CD4-positive, alpha-beta T cell treated with Interleukin-4 for 4 hours (primary cell): ENCODE results near the gene SEMA4G.
"Not testable (repeated sequence)": the region's sequence is repeated elsewhere in the genome, so short reads cannot be mapped to it uniquely, and the experiment has no call there.

Experiments
- DNase-seq: peaks from one replicate; pipeline ENCODE4 v3.0.0-alpha.2; 2020

Gene SEMA4G

DNA sequence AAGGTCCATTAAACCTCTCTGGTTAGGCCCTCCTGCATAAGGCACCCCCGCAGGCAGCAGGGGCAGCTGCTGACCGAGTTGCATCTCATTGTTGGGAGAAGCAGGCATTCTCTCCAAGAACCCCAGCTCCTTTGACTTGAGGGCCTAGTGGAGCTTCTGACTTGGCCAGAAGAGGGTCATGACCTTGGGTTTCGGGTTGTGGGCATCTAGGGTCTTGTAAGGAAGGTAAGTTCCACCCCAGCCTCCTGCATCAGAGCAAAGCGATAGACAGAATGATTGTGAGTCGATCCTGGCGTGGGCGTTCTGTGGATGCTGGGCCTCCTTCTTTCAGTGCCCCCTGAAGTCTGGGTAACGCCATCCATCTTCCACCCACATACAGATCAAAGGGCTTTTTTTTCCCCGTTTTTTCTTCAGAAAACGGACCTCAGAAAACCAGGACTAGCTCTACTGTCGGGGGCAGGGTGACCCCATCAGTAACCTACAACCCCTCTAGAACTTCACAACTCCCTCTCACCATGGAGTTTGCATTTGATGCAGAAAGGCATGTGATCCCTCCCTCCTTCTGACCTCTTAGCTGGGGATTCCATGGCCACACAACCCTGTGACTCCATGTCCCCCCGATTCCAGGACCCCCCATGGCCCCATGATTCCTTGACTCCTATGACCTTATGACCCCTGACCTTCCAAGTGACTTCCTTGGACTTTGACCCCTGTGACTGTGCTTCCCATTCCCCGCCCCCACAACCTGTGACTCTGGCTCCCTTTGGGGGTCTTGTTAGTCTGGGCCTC lies 3.0 kb downstream of the SEMA4G start:
- no peak for DNase-seq

DNA sequence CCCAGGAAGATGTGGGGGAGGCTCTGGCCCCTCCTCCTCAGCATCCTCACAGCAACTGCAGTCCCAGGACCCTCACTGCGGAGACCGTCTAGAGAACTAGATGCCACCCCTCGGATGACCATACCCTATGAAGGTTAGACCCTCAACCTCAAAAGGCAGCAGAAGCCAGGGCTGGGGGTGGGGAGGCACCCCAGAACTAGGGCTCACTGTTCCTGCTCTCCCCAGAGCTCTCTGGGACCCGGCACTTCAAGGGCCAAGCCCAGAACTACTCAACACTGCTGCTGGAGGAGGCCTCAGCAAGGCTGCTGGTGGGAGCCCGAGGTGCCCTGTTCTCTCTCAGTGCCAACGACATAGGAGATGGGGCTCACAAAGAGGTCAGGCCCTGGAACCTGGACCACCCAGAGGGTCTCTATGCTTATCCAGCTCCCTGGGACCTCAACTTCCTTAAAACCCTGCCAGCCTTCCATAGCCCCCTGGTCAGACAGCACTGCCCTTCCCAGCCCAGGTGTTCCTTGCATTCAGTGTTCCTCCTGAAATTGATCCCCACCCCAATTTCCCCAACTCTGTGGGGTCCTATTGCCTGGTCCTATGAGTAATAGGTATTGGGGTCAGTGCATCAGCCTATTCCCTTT lies 3.7 kb downstream of the SEMA4G start:
- DNase-seq: no peak

DNA sequence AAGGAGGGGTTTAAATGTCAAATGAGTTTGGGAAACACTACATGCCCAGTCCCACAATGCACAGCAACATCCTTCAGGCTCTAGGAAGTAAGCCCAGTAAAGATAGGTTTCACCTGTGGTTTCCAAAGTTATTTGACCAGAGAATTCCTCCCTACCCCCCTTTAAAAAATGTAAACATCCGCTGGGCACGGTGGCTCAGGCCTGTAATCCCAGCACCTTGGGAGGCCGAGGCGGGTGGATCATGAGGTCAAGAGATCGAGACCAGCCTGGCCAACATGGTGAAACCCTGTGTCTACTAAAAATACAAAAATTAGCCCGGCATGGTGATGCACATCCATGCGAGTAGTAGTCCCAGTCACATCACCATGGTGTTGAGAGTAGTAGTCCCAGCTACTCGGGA lies 6.1 kb downstream of the SEMA4G start:
- DNase-seq: not testable (repeated sequence)

DNA sequence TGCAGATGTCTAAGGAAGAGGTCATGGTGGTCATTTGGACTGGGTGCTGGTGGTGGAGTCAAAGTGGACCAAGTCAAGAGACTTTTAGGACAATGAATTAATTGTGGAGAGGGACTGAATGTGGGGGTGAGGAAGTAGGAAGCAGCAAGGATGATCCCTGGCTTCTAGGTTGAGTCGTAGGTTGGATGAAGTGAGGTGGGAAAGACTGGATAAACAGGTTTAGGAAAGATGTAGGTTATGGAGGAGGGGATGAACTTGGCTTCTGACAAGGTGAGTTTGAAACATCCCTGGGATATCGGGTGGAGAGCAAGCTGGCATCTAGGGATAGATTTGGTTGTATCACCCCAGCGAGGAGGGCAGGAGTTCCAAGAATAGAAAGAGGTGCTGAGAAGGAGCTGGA lies 7.6 kb downstream of the SEMA4G start:
- no peak for DNase-seq

DNA sequence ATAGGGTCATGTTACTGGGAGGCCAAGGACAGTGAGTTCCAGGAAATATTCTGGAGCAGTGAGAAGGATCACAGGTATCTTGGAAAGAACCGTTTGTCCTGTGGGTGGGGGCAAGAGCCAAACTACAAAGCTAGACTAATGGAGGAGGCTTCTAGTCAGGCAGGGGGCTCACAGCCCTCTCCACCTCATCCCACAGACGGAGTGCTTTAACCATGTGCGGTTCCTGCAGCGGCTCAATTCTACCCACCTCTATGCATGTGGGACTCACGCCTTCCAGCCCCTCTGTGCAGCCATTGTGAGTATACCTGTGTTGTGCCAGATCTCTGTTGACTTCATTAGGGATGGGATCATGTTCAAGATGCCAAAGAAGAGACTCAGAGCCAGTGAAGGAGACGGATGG lies 8.1 kb downstream of the SEMA4G start:
- DNase-seq: no peak

DNA sequence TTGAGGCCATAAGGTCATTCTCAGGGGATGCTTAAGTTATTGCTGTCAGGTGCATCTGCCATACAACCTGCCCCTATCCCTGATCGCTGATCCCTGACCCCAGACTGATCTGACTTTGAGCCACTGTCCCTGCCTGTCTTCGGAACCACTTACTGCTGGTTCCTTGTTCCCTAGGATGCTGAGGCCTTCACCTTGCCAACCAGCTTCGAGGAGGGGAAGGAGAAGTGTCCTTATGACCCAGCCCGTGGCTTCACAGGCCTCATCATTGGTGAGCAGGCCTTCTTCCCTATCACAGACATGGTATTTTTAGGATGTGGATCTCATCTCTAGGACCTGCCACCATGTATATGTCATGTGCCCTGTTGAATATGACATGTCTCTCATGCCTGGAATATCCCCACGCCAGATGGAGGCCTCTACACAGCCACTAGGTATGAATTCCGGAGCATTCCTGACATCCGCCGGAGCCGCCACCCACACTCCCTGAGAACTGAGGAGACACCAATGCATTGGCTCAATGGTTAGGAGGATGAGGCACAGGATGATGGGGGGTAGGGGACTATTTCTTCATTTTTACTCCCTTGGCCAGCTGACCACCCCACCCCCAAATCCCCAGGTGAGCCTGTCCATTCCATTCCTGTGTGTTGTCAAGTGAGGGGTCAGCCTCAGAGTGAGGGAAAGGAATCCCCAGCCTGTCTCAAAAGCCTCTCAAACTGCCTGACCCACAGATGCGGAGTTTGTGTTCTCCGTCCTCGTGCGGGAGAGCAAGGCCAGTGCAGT lies 9.0 kb downstream of the SEMA4G start:
- no peak for DNase-seq

DNA sequence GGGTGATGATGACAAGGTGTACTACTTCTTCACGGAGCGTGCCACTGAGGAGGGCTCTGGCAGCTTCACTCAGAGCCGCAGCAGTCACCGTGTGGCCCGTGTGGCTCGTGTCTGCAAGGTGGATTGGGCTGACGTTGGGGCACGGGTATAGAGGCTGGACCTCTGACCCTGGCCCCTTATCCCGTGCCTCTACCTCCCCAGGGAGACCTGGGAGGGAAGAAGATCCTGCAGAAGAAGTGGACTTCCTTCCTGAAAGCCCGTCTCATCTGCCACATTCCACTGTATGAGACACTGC lies 9.5 kb downstream of the SEMA4G start:
- no peak for DNase-seq

DNA sequence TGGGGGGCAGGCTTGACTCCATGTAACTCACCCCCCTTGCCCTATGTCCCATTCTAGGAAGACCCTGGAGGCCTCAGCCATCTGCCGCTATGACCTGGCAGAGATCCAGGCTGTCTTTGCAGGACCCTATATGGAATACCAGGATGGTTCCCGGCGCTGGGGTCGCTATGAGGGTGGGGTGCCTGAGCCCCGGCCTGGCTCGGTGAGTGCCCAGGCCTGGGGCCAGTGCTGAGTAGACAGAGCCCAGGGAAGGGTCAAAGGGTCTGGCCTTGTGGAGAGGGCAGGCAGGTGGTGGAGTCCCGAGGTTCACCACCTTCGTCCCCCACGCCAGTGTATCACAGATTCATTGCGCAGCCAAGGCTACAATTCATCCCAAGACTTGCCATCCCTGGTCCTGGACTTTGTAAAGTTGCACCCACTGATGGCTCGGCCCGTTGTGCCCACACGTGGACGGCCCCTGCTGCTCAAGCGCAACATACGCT lies 10.5 kb downstream of the SEMA4G start:
- no peak for DNase-seq

DNA sequence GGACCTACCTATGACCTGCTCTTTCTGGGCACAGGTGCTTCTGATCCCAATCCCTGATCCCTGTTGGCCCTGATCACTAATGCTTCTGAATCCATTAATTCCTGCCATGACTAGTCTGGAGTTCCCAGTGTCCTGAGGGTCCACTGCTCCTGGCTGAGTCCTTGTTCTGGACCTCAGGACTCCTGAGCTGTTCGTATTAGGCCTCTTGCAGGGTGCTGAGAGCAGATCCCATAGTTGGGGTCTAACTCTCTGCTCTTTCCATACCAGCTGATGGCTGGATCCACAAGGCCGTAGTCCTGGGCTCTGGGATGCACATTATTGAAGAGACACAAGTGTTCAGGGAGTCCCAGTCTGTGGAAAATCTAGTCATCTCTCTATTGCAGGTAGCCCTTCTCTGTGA lies 11.0 kb downstream of the SEMA4G start:
- DNase-seq: no peak

DNA sequence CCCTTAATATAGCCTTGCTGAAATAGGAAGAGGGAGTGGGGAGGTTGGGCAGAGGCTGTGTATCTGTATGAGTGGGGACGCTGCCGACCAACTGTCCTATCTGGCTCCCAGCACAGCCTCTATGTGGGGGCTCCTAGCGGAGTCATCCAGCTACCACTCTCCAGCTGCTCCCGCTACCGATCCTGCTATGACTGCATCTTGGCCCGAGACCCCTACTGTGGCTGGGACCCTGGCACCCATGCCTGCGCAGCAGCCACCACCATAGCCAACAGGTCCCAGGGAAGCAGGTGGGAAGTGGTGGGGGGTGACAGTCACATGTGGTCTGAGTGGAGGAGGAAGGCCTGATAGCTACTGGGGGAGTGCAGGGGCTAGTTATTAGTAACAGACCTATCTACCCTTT lies 11.4 kb downstream of the SEMA4G start:
- DNase-seq: no peak

DNA sequence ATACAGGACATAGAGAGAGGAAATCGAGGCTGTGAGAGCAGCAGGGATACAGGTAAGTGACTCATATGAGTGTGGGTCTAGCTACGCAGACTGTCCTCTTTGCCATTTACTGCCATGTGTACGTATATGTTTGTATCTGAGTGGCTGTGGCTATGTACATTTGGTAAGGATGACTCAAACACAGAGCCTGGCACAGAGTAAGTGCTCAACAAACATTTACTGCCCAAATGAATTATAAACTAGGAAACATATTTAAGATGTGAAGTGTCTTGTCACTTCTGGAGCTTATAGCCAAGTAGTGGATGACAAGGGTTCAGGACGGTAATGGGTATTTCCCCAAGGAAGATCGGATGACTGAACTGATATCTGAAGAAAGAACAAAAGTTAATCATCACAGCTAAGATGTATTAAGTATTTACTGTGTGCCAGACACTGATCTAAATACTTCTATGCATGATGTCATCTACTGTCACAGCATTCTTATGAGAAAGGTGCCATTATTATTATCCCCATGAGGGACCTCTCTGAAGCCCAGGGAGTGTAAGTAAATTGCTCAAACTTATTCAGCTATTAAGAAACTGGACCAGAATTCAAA lies 12.0 kb downstream of the SEMA4G start:
- no peak for DNase-seq

DNA sequence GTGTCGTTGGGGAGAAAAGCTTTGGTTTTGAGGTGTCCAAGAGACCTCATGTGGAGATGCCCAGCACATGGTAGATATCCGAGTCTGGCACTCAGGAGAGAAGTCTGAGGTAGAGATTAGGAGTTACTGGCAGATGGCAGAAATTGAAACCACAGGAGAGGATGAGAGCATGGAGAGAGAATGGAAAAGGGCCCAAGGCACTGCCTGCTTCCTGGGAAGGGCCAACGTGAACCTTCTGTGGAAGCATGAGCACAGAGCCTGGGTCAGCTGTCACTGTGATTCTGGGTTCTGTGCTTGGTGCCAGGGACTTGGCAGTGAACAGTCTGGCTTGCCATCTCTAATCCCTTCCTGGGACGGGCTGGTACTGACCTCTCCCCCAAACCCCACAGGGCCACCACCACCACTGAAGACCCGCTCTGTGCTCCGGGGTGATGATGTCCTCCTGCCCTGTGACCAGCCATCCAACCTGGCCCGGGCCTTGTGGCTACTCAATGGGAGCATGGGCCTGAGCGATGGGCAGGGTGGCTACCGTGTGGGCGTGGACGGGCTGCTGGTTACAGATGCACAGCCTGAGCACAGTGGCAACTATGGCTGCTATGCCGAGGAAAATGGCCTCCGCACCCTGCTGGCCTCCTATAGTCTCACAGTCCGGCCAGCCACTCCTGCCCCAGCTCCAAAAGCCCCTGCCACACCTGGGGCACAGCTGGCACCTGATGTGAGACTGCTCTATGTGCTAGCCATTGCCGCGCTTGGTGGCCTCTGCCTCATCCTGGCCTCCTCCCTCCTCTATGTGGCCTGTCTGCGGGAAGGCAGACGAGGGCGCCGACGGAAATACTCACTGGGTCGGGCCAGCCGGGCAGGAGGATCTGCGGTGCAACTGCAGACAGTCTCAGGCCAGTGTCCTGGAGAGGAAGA lies 13.9 kb downstream of the SEMA4G start:
- no peak for DNase-seq

DNA sequence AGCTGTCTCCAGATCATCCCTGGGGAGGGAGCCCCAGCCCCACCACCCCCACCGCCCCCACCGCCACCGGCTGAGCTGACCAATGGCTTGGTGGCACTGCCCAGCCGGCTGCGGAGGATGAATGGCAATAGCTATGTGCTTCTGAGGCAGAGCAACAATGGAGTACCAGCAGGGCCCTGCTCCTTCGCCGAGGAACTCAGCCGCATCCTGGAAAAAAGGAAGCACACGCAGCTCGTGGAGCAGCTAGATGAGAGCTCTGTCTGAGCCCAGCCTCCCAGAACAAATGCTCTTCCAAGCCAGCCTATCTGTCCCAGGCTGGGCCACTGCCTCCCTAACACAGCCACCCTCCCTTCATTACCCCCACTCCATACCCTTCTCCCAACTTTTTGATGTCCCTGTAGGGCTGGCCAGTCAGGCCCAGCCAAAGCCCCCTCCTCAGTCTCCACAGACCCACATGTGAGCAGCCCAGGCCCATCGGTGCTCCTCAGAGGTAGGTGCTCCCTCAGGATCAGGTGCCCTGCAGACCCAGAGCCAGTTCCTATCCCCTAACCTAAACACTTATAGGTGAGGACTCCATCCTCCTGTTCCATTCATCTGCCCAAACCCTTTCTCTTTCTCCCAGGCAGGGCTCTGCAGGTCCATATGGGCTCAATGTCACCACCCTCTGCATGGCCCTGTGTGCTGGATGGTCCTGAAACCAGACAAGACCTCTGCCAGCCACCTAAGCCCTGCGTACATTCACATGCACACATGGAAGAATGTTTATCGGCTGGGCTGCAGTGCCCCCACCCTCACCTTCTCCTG lies 14.8 kb downstream of the SEMA4G start:
- no peak for DNase-seq

DNA sequence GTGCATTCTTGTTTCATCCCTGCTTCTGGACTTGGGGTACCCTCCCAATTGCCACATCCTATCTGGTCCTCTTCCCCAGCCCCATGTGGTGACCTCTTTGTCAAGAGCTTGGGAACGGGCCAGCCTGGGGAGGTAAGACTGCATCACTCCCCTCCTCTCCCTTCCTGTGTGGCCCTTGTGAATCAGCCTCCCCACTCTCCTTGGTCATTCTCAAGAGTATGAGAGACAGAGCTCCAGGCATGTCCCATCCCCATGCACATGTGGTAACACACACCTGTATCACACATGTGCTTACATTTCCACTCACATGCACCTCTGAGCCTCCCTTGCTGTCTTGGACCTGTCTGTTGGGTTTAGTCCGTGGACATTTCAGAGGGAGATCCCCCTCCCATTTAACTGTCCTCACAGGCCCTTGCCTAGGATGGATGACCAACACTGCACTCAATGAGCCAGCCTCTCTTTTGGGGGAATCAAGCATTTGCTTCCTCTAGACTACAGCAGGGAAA lies 15.4 kb downstream of the SEMA4G start:
- DNase-seq: no peak

DNA sequence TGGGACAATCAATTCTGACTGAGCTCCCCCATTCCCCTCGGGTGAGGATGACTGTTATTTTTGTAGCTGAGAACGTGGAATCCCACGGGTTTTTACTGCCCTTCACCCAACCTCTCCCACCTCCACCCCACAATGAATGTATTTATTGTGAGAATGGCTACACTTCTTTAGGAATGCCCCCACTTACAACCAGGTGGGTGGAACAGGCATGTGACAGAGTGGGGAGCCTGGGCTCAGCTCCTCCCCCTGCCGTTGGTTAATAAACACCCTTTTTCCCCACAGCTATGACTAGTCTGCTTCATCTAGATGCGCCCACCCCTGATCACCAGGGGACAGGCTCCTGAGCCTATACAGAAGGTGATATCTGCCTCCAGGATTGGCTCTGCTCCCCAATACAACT lies 16.0 kb downstream of the SEMA4G start:
- no peak for DNase-seq

DNA sequence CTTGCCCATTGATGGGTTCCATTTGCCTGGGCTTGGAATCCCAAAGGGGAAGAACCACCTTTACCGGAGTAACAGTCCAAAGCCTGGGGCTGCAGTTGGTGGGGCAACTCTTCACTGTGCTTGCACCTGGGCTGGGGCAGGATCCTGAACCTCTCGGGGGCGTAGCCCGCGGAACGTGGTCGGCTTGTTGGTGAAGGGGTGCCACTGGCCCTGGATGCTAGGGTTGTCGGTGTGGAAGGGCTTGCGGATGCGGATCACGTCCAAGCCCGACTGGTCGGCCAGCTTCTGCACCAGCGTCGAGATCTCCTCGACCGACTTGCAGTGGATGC lies 17.3 kb downstream of the SEMA4G start:
- DNase-seq: no peak

DNA sequence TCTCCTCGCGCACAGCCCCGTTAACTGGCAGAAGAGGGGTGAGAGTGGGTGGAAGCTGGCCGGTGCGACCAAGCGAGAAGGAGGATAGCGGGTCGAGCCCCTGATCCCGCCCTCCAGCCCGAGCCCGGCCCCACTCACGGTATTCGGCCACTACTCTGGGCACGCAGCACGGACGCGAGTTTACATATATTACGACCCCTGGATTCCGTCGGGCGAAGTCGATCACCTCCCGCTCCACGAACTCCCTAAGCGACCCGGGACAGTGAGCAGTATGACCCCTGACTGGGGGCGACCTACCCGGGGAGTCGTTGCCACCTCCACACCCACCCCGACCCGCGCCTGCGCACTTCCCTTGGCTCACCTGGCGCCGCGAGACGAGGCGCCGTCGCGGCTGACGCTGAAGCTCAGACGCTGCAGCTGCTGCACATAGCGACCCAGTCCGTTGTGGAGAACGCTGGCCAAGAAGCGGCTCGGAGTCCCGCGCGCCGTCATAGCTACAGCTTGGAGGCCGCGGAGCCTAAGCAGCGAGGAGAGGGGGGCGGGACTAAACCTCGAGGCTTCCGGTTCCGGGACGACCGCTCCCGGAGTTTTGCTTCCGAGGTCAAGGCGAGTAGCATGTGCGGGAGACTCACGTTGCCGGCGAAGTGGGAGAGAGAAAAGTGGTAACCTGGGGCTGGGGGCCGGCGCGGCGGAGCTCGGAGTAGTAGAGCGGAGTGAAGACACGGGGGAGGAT lies 17.8 kb downstream of the SEMA4G start, which contains the start of the genes MRPL43 and TWNK:
Gene MRPL43, minus strand, starts transcription at position 546 of the 733 bp plus-strand sequence. Its CDS starts 54 bp downstream, at position 492.
Gene TWNK, plus strand, starts transcription at position 592 of the 733 bp plus-strand sequence. CDS start 668 bp downstream, outside the sequence.
- peak; percentile 81 for DNase-seq

DNA sequence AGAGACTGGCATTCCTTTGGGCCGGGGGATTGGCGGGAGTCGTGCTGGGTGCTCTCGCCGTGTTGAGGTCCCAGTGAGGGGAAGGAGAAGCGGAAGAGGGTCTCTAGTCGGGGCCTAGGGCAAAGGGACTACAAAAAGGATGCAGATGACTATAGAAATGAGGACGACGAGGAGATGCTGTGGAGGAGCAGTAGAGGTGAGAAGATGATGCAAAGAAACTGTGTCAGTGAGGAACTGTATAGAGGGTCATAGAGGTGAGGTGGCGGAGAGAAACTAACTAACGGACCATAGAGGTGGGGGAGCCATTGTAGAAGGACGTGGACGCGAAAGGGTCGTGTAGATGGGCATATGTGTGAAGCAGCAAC lies 18.4 kb downstream of the SEMA4G start:
- DNase-seq: no peak

DNA sequence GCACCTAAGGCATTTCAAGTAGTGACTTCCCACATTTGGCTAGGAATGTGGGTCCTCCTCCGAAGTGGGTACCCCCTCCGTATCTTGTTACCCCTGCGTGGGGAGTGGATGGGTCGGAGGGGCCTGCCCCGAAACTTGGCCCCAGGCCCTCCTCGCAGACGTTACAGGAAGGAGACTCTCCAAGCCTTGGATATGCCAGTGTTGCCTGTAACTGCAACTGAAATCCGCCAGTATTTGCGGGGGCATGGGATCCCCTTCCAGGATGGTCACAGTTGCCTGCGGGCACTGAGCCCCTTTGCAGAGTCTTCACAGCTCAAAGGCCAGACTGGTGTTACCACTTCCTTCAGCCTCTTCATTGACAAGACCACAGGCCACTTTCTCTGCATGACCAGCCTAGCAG lies 18.9 kb downstream of the SEMA4G start:
- DNase-seq: no peak

DNA sequence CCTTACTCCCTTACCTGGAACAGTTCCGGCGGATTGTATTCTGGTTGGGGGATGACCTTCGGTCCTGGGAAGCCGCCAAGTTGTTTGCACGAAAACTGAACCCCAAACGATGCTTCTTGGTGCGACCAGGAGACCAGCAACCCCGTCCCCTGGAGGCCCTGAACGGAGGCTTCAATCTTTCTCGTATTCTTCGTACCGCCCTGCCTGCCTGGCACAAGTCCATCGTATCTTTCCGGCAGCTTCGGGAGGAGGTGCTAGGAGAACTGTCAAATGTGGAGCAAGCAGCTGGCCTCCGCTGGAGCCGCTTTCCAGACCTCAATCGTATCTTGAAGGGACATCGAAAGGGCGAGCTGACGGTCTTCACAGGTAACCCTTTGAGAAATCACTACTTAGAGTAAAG lies 19.8 kb downstream of the SEMA4G start:
- DNase-seq: no peak
